H1 (cell line): ENCODE measurements around the gene TNFRSF6B. TPM values are rescaled to one million over a fixed set of nuclear protein-coding genes. Genes with fewer than 3 reads are reported as not detected.

Source experiments
- polyA plus RNA-seq, 7 experiments: library from polyadenylated mRNA; depleted of rRNA in 3 of 7; stranded (reverse) in 5 of 7; unstranded in 2 of 7; fragments of >200 nt in 5 of 7; fragments of 200-250 nt in 2 of 7; gene quantifications; 1 replicate in 5 of 7; 2 replicates in 1 of 7; 4 replicates in 1 of 7; pipeline versions ENCODE4 v1.2.1 to v1.2.3, GENCODE V29; 2011 to 2013; ENCODE audit warnings: missing spikeins in 2 of 7, mixed read lengths in 2 of 7
- small RNA-seq: library from polyadenylated mRNA; stranded (forward); fragments of <200 nt; extraction: miRNeasy Mini kit (QIAGEN cat#:217004); gene quantifications from one replicate; pipeline ENCODE3, GENCODE V24; 2013; ENCODE audit not compliant: insufficient read depth
- total RNA-seq: library from RNA; stranded (reverse); fragmentation: NEBNext Ultra II Directional; extraction: Animal tissue kit (Norgen Biotek cat#: 25700); gene quantifications from 2 replicates; pipeline ENCODE4 v1.2.1, GENCODE V29; 2021

Gene TNFRSF6B
- total and polyA plus RNA-seq, 2 of the 8 experiments (the other 6 are each of a cell fraction or from before 2014, with no cell fraction given), result 3.1 TPM; not detected in 1

Small RNAs within 50 kb of the gene (small RNA-seq; reads per million reads assigned to genes)
- gene LIME1 (not detected), gene TNFRSF6B (not detected)

Other genes with a start within 250 kb of the TNFRSF6B start
- gene KCNQ2, start 224.0 kb upstream of the TNFRSF6B start, total RNA-seq, result 82.6 and 88.6 TPM in 2 replicates
- gene KCNQ2, start 224.0 kb upstream of the TNFRSF6B start, polyA plus RNA-seq (2011; rRNA removed), result 243 and 277 TPM in 2 replicates
- gene EEF1A2, start 197.6 kb upstream of the TNFRSF6B start, total RNA-seq, result 25.8 and 27.9 TPM in 2 replicates
- gene EEF1A2, start 197.6 kb upstream of the TNFRSF6B start, polyA plus RNA-seq (2011; rRNA removed), result 7.4 and 17.5 TPM in 2 replicates
- 125 and 138 TPM in 2 replicates for gene PPDPF, start 175.9 kb upstream of the TNFRSF6B start, total RNA-seq
- 30.5 and 49.9 TPM in 2 replicates for gene PPDPF, start 175.9 kb upstream of the TNFRSF6B start, polyA plus RNA-seq (2011; rRNA removed)
- gene PTK6, start 159.3 kb upstream of the TNFRSF6B start, total RNA-seq, result 0.17 and 0.19 TPM in 2 replicates
- 0.12 and 0.30 TPM in 2 replicates for gene PTK6, start 159.3 kb upstream of the TNFRSF6B start, polyA plus RNA-seq (2011; rRNA removed)
- 0.29 and 0.76 TPM in 2 replicates for gene SRMS, start 148.9 kb upstream of the TNFRSF6B start, total RNA-seq
- gene SRMS, start 148.9 kb upstream of the TNFRSF6B start, polyA plus RNA-seq (2011; rRNA removed), result 0.39 and 0.66 TPM in 2 replicates
- gene FNDC11, start 142.5 kb upstream of the TNFRSF6B start, total RNA-seq, result 2.5 and 2.6 TPM in 2 replicates
- gene FNDC11, start 142.5 kb upstream of the TNFRSF6B start, polyA plus RNA-seq (2011; rRNA removed), result 8.8 and 13.5 TPM in 2 replicates
- 17.5 and 18.2 TPM in 2 replicates for gene HELZ2, start 122.4 kb upstream of the TNFRSF6B start, total RNA-seq
- gene HELZ2, start 122.4 kb upstream of the TNFRSF6B start, polyA plus RNA-seq (2011; rRNA removed), result 7.9 and 14.0 TPM in 2 replicates
- gene GMEB2, start 69.6 kb upstream of the TNFRSF6B start, total RNA-seq, result 12.9 and 14.2 TPM in 2 replicates
- gene GMEB2, start 69.6 kb upstream of the TNFRSF6B start, polyA plus RNA-seq (2011; rRNA removed), result 14.2 and 19.1 TPM in 2 replicates
- 63.1 and 71.6 TPM in 2 replicates for gene STMN3, start 43.2 kb upstream of the TNFRSF6B start, total RNA-seq
- gene STMN3, start 43.2 kb upstream of the TNFRSF6B start, polyA plus RNA-seq (2011; rRNA removed), result 51.5 and 70.8 TPM in 2 replicates
- 37.1 and 37.8 TPM in 2 replicates for gene RTEL1, start 38.3 kb upstream of the TNFRSF6B start, total RNA-seq
- gene RTEL1, start 38.3 kb upstream of the TNFRSF6B start, polyA plus RNA-seq (2011; rRNA removed), result 16.2 and 24.3 TPM in 2 replicates
- 21.9 and 22.9 TPM in 2 replicates for gene ARFRP1, start 11.3 kb downstream of the TNFRSF6B start, total RNA-seq
- gene ARFRP1, start 11.3 kb downstream of the TNFRSF6B start, polyA plus RNA-seq (2011; rRNA removed), result 12.9 and 19.4 TPM in 2 replicates
- gene ZGPAT, start 11.4 kb downstream of the TNFRSF6B start, total RNA-seq, result 21.4 and 24.9 TPM in 2 replicates
- gene ZGPAT, start 11.4 kb downstream of the TNFRSF6B start, polyA plus RNA-seq (2011; rRNA removed), result 14.5 and 21.5 TPM in 2 replicates
- 3.3 and 4.5 TPM in 2 replicates for gene LIME1, start 40.0 kb downstream of the TNFRSF6B start, total RNA-seq
- gene LIME1, start 40.0 kb downstream of the TNFRSF6B start, polyA plus RNA-seq (2011; rRNA removed), result 5.9 and 9.5 TPM in 2 replicates
- gene SLC2A4RG, start 43.1 kb downstream of the TNFRSF6B start, total RNA-seq, result 25.0 and 29.1 TPM in 2 replicates
- gene SLC2A4RG, start 43.1 kb downstream of the TNFRSF6B start, polyA plus RNA-seq (2011; rRNA removed), result 15.9 and 32.9 TPM in 2 replicates
- gene ZBTB46, start 134.6 kb downstream of the TNFRSF6B start, total RNA-seq, result 21.1 and 22.4 TPM in 2 replicates
- 6.4 and 10.7 TPM in 2 replicates for gene ZBTB46, start 134.6 kb downstream of the TNFRSF6B start, polyA plus RNA-seq (2011; rRNA removed)
- not detected in 2 replicates for gene ABHD16B, start 164.8 kb downstream of the TNFRSF6B start, total RNA-seq
- 0.05 TPM in 1 of 2 replicates, not detected in the other for gene ABHD16B, start 164.8 kb downstream of the TNFRSF6B start, polyA plus RNA-seq (2011; rRNA removed)
- gene TPD52L2, start 168.6 kb downstream of the TNFRSF6B start, total RNA-seq, result 77.1 and 78.1 TPM in 2 replicates
- gene TPD52L2, start 168.6 kb downstream of the TNFRSF6B start, polyA plus RNA-seq (2011; rRNA removed), result 80.2 and 96.5 TPM in 2 replicates
- gene DNAJC5, start 198.5 kb downstream of the TNFRSF6B start, total RNA-seq, result 31.2 and 32.8 TPM in 2 replicates
- 19.2 and 25.0 TPM in 2 replicates for gene DNAJC5, start 198.5 kb downstream of the TNFRSF6B start, polyA plus RNA-seq (2011; rRNA removed)